AG04449 (cell line): Measurements from ENCODE around the gene UCK2.

ENCODE experiments used
- CTCF ChIA-PET: fragments of 350-600 bp; formaldehyde crosslinking; extraction: SDS; loops from one replicate; lab custom pipeline; 2021; ENCODE audit warnings: antibody characterized with exemption; lab: Yijun Ruan, JAX
- POLR2A ChIA-PET: fragments of 400-600, 350-600 bp; formaldehyde crosslinking; extraction: SDS; loops from one replicate; lab custom pipeline; 2020; ENCODE audit warnings: antibody characterized with exemption, inconsistent platforms; lab: Yijun Ruan, JAX
- DNase-seq: peaks from one replicate; pipeline ENCODE4 v3.0.0-alpha.2; 2010; ENCODE audit warnings: low read depth, low spot score
- H3K4me3 ChIP-seq: 2 replicates; pipeline ENCODE4 v1.5.1; 2011; ENCODE audit warnings: low read depth, mild to moderate bottlenecking, control low read depth, low read length
- TF ChIP-seq, protein P1 (sequence below): IDR thresholded peaks from one replicate; pipeline ENCODE4 v1.5.1; 2011; ENCODE audit warnings: mild to moderate bottlenecking, moderate library complexity, low read length, control low read depth, inconsistent platforms; ENCODE audit not compliant: insufficient read depth; ENCODE audit errors: missing control alignments

The UCK2 gene

DNA sequence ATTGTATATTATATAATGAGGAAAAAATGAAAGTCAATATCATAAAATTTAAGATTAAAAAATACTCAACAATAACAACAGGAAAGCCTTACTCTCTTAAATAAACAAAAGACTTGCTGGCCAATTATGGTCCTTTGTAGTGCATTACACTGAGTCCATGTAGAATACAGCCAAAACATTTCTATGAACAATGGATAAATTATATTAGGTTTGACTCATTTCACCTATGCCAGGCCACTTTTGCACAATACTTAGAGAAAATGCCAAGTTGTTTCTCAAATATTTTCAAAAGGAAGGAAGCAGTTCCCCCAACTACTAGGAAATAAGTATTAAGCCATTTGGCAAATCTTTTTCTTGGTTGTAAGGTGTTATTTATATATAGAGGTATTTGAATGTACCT, 19.8 kb upstream of the UCK2 start:
- no peak for DNase-seq
- no peak overlapping the region for H3K4me3 ChIP-seq
- TF ChIP-seq, protein P1, sequence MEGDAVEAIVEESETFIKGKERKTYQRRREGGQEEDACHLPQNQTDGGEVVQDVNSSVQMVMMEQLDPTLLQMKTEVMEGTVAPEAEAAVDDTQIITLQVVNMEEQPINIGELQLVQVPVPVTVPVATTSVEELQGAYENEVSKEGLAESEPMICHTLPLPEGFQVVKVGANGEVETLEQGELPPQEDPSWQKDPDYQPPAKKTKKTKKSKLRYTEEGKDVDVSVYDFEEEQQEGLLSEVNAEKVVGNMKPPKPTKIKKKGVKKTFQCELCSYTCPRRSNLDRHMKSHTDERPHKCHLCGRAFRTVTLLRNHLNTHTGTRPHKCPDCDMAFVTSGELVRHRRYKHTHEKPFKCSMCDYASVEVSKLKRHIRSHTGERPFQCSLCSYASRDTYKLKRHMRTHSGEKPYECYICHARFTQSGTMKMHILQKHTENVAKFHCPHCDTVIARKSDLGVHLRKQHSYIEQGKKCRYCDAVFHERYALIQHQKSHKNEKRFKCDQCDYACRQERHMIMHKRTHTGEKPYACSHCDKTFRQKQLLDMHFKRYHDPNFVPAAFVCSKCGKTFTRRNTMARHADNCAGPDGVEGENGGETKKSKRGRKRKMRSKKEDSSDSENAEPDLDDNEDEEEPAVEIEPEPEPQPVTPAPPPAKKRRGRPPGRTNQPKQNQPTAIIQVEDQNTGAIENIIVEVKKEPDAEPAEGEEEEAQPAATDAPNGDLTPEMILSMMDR: no peak
- CTCF ChIA-PET: no interaction called here
- POLR2A ChIA-PET: no interaction called here

DNA sequence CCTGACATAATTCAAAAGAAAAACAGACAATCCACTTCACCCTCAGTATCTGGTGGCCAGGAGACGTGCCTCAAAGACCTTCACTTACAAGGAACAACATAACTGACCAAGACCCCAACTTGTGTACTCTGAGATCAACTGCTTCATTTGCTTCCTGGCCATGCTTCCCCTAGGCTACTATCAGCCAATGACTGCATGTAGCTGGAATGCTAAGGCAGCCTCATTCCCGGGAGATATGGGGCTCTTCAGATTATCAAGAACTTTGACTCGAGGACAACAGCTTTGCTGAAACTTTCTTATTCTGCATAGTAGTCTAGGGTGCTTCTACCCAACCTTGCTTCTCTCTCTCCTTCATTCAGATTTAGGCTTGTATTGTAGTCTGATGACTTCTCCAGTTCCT, 11.7 kb upstream of the UCK2 start:
- DNase-seq: no peak
- CTCF ChIA-PET: no interaction called here
- POLR2A ChIA-PET: interaction anchor here (0.6 kb wide), 1 partner anchor 43 kb away, joined by 3 read pairs; no protein-coding TSS in a partner anchor
- no peak overlapping the region for H3K4me3 ChIP-seq
- TF ChIP-seq, protein P1: no peak

DNA sequence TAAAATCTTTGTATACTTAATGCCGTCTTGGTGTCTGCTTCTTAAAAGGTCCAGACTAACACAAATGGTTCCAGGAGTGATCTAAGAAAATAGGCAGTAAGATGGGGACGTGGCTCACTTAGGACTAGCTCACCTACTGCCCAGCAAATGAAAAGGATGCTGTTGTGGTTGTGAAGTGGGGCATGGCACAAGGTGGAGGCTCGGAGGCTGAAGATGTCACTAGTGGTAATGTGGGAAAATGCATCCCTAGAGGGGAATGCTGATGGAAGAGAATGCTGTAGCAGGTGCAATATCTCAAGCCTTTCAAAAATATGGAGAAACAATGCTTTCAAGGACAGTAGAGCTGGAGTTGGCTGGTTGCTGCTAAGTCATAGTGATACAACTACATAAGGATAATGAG, 11.3 kb upstream of the UCK2 start:
- ChIA-PET POLR2A (interaction anchor here (0.6 kb wide), 1 partner anchor 43 kb away, joined by 3 read pairs; no protein-coding TSS in a partner anchor), CTCF (interaction anchor here (1.2 kb wide), 1 partner anchor 108 kb away, joined by 3 read pairs; no protein-coding TSS in a partner anchor)
- TF ChIP-seq, protein P1: no peak
- no peak for DNase-seq
- H3K4me3 ChIP-seq: no peak overlapping the region

DNA sequence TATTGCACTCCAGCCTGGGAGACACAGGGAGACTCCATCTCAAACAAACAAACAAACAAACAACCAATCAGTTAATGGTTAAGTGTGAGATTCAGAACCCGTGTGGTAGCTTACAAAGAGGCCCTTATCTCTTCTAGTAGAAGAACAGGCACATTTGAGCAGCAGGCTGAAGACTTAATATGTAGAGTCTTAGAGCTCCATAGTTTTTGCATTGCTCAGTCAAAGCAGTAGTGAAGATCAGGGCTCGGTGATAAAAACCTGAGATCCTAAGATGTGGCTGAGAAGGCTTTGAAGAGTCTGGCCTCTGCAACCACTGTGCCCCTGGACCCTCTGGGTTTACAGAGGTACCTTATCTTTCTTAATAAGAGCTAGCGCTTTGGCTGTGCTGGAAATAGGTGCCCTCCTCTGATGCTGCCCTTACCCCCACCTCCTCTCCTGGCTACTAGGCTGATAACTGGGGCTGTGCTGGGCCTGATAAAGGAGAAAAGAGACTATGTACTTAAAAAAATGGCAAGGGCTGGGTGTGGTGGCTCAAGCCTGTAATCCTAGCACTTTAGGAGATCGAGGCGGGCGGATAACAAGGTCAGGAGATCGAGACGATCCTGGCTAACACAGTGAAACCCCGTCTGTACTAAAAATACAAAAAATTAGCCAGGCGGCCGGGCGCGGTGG, 10.5 kb upstream of the UCK2 start:
- CTCF ChIA-PET: interaction anchor here (0.9 to 1.2 kb wide), 2 partner anchors 97 to 108 kb away, joined by 3 to 4 read pairs; no protein-coding TSS in a partner anchor
- POLR2A ChIA-PET: no interaction called here
- TF ChIP-seq, protein P1: no peak
- DNase-seq: no peak
- H3K4me3 ChIP-seq: no peak overlapping the region

DNA sequence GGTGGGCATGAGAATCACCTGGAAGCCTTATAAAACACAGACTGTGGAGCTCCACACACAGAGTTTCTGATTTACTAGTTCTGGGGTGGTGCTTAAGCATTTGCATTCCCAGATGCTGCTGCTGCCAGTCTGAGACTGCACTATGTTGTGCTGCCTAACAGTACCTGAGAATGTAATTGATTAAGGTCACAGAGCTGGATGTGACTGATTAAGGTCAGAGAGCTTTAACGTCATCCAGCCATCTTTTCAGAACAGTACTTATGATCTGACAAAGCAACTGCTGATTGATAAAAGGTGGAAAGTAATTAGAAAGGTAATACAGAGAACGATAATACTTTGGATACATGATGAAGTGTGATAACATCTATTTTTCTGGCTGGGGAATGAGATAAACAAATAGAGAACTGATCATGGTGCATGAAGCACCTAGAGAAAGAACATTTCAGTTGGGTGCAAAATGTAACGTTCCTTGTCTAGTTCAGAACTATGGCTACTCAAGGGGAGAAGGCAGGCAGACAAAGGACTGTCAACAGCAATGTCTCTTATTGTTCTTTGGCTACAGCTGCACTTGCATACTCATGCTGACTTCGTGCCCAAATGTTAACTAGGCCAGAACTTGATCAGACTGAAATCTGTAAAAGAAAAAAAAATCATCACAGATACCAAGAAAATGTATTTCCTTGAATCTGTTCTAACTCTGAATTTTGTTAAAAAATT, 3.7 kb upstream of the UCK2 start:
- POLR2A ChIA-PET: interaction anchor here (0.7 to 0.8 kb wide), 2 partner anchors 20 to 55 kb away, joined by 3 read pairs; partner anchors contain the start of gene TMCO1
- no peak overlapping the region for H3K4me3 ChIP-seq
- CTCF ChIA-PET: interaction anchor here (1.2 to 2.7 kb wide), 2 partner anchors 48 to 90 kb away, joined by 3 to 8 read pairs; no protein-coding TSS in a partner anchor
- TF ChIP-seq, protein P1: no peak
- no peak for DNase-seq

GRCh38 chr1:165824269-165824643, 3.2 kb upstream of the UCK2 start:
- TF ChIP-seq, protein P1: no peak
- no peak for DNase-seq
- POLR2A ChIA-PET: interaction anchor here (0.7 to 0.8 kb wide), 2 partner anchors 20 to 55 kb away, joined by 3 read pairs; partner anchors contain the start of gene TMCO1
- no peak overlapping the region for H3K4me3 ChIP-seq
- CTCF ChIA-PET: interaction anchor here (1.2 to 2.7 kb wide), 2 partner anchors 47 to 90 kb away, joined by 3 to 8 read pairs; no protein-coding TSS in a partner anchor
